ENCODE data around the gene PACSIN2. TPM values are rescaled to one million over a fixed set of nuclear protein-coding genes. Genes with fewer than 3 reads are reported as not detected.
"Not testable (repeated sequence)": the region's sequence is repeated elsewhere in the genome, so short reads cannot be mapped to it uniquely, and the experiment has no call there.

The PACSIN2 gene
- total RNA-seq, 1 experiment from 2014 or later = 70.5 TPM

DNA sequence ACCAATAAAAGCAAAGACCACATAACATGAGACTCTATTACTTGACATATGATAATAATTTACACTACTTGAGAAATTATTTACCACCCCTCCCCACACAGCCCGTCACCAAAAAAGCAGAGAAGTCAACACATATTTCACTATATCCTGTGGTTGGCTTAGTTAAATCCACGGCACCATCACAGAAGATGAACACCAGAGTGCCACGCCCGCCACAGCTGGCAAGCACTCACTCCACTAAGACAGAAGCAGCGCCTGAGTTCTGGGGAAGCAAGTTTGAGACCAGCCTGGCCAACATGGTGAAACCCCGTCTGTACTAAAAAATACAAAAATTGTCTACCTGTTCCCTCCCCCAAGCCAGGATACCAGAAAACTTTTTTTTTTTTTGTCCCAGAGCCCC, 53.1 kb downstream of the PACSIN2 start:
- H3K4me3 Mint-ChIP-seq = no peak overlapping the region
- DNase-seq (ENCODE audit: low spot score) = no peak
- no peaks in the 10 kb centered on the region; the same call in 1 of the 2 replicates for H3K27me3 Mint-ChIP-seq (ENCODE audit: low read depth)
- CTCF ChIA-PET = interaction anchor here (0.7 to 1.1 kb wide), 2 partner anchors 13 to 89 kb away, joined by 3 to 4 read pairs; no protein-coding TSS in a partner anchor
- ATAC-seq = no peak
- H3K36me3 Mint-ChIP-seq = 0 out of 2 replicates have a peak, but pooled peaks cover under 1% of the 10 kb centered on the region
- TF ChIP-seq AR (CRISPR knock-in tag; IDR thresholded peaks at IDR 0.05) (no peak), NFE2L1 (CRISPR knock-in tag; IDR thresholded peaks at IDR 0.05) (no peak), ZNF416 (CRISPR knock-in tag; IDR thresholded peaks at IDR 0.05) (no peak), SMAD4 (CRISPR knock-in tag; IDR thresholded peaks at IDR 0.05) (no peak), ESRRA (CRISPR knock-in tag; IDR thresholded peaks at IDR 0.05; ENCODE audit: borderline replicate concordance) (no peak), FOXK1 (CRISPR knock-in tag; IDR thresholded peaks at IDR 0.05) (no peak), ZNF281 (CRISPR knock-in tag; IDR thresholded peaks at IDR 0.05) (no peak), NR2C2 (CRISPR knock-in tag; IDR thresholded peaks at IDR 0.05) (no peak), CREB1 (CRISPR knock-in tag; IDR thresholded peaks at IDR 0.05) (no peak), ZNF396 (CRISPR knock-in tag; IDR thresholded peaks at IDR 0.05; ENCODE audit: borderline replicate concordance) (no peak), IRF2 (CRISPR knock-in tag; IDR thresholded peaks at IDR 0.05; ENCODE audit: borderline replicate concordance, low read depth) (no peak), MLX (CRISPR knock-in tag; IDR thresholded peaks at IDR 0.05) (no peak), ELF4 (CRISPR knock-in tag; IDR thresholded peaks at IDR 0.05; ENCODE audit: low read depth) (no peak), ZBTB21 (CRISPR knock-in tag; IDR thresholded peaks at IDR 0.05; ENCODE audit: borderline replicate concordance) (no peak)
- TF ChIP-seq, protein P1, sequence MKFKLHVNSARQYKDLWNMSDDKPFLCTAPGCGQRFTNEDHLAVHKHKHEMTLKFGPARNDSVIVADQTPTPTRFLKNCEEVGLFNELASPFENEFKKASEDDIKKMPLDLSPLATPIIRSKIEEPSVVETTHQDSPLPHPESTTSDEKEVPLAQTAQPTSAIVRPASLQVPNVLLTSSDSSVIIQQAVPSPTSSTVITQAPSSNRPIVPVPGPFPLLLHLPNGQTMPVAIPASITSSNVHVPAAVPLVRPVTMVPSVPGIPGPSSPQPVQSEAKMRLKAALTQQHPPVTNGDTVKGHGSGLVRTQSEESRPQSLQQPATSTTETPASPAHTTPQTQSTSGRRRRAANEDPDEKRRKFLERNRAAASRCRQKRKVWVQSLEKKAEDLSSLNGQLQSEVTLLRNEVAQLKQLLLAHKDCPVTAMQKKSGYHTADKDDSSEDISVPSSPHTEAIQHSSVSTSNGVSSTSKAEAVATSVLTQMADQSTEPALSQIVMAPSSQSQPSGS (CRISPR knock-in tag; IDR thresholded peaks at IDR 0.05; ENCODE audit: borderline replicate concordance, low read depth) = no peak
- TF ChIP-seq, protein P2, sequence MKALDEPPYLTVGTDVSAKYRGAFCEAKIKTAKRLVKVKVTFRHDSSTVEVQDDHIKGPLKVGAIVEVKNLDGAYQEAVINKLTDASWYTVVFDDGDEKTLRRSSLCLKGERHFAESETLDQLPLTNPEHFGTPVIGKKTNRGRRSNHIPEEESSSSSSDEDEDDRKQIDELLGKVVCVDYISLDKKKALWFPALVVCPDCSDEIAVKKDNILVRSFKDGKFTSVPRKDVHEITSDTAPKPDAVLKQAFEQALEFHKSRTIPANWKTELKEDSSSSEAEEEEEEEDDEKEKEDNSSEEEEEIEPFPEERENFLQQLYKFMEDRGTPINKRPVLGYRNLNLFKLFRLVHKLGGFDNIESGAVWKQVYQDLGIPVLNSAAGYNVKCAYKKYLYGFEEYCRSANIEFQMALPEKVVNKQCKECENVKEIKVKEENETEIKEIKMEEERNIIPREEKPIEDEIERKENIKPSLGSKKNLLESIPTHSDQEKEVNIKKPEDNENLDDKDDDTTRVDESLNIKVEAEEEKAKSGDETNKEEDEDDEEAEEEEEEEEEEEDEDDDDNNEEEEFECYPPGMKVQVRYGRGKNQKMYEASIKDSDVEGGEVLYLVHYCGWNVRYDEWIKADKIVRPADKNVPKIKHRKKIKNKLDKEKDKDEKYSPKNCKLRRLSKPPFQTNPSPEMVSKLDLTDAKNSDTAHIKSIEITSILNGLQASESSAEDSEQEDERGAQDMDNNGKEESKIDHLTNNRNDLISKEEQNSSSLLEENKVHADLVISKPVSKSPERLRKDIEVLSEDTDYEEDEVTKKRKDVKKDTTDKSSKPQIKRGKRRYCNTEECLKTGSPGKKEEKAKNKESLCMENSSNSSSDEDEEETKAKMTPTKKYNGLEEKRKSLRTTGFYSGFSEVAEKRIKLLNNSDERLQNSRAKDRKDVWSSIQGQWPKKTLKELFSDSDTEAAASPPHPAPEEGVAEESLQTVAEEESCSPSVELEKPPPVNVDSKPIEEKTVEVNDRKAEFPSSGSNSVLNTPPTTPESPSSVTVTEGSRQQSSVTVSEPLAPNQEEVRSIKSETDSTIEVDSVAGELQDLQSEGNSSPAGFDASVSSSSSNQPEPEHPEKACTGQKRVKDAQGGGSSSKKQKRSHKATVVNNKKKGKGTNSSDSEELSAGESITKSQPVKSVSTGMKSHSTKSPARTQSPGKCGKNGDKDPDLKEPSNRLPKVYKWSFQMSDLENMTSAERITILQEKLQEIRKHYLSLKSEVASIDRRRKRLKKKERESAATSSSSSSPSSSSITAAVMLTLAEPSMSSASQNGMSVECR (CRISPR knock-in tag; IDR thresholded peaks at IDR 0.05; ENCODE audit: borderline replicate concordance) = no peak
- TF ChIP-seq, protein P3, sequence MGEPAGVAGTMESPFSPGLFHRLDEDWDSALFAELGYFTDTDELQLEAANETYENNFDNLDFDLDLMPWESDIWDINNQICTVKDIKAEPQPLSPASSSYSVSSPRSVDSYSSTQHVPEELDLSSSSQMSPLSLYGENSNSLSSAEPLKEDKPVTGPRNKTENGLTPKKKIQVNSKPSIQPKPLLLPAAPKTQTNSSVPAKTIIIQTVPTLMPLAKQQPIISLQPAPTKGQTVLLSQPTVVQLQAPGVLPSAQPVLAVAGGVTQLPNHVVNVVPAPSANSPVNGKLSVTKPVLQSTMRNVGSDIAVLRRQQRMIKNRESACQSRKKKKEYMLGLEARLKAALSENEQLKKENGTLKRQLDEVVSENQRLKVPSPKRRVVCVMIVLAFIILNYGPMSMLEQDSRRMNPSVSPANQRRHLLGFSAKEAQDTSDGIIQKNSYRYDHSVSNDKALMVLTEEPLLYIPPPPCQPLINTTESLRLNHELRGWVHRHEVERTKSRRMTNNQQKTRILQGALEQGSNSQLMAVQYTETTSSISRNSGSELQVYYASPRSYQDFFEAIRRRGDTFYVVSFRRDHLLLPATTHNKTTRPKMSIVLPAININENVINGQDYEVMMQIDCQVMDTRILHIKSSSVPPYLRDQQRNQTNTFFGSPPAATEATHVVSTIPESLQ (CRISPR knock-in tag; IDR thresholded peaks at IDR 0.05) = no peak
- H3K9me3 Mint-ChIP-seq = no peaks in the 10 kb centered on the region
- POLR2A ChIA-PET = no interaction called here
- H3K27ac Mint-ChIP-seq = peak overlapping the region; percentile 82
- peaks cover 87% of the 10 kb centered on the region for H3K4me1 Mint-ChIP-seq

- POLR2A ChIA-PET; DNase-seq (ENCODE audit: low spot score); H3K9me3 Mint-ChIP-seq; H3K27me3 Mint-ChIP-seq (ENCODE audit: low read depth); H3K4me3 Mint-ChIP-seq; H3K36me3 Mint-ChIP-seq; ATAC-seq: not testable (repeated sequence)
- Mint-ChIP-seq H3K27ac (peak overlapping the region; percentile 82), H3K4me1 (peaks cover 86% of the 10 kb centered on the region)
- CTCF ChIA-PET = interaction anchor here (0.7 kb wide), 1 partner anchor 13 kb away, joined by 3 read pairs; no protein-coding TSS in a partner anchor
Observed at GRCh38 chr22:42961400-42961690, 53.6 kb downstream of the PACSIN2 start.
